ENCODE data around the gene LYRM1. TPM values are rescaled to one million over a fixed set of nuclear protein-coding genes. Genes with fewer than 3 reads are reported as not detected.

LYRM1 gene
- total RNA-seq, 2 donors from 2014 or later, result 18.7 to 34.9 TPM

DNA sequence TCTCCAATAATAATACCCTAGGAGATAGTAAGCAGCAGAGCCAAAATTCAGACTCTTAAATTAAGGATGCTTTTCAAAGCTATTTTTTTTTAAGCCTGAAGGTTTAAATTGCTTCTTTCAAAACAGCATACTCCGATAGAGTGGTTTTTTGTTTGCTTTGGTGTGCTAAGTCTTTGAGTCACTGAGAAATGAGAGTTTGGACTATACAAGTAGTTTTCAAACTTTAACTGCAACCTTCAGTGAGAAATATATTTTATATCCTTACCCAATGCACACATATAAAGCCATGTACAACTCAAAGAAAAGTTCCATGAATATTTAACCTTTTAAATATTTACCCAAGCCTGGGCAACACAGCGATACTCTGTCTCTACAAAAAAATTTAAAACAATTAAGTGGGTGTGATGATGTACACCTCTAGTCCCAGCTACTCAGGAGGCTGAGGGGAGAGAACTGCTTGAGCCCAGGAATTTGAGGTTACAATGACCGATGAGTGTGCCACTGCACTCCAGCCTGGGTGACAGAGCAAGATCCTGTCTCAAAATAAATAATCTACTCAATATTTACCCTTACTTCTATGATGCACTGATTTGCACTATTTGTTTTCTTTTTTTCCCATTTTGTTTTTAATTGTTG, 19.6 kb upstream of the LYRM1 start:
- Histone ChIP-seq H3K27me3 (replicated peaks; ENCODE audit: insufficient read depth) (no peaks in the 10 kb centered on the region), H3K27ac (peak overlapping the region; percentile 75 to 85), H3K4me1 (ENCODE audit: control insufficient read depth in 1 of 2, low read depth in 2 of 2) (peaks cover 51 to 72% of the 10 kb centered on the region in 2 donors), H3K4me3 (no peak overlapping the region), H3K9me3 (no peaks in the 10 kb centered on the region), H3K36me3 (no peaks in the 10 kb centered on the region)
- DNase-seq (ENCODE audit: low spot score) (no peak), ATAC-seq (ENCODE audit: insufficient number of reproducible peaks, low FRiP score, low read depth) (no peak)
- TF ChIP-seq, protein P1, sequence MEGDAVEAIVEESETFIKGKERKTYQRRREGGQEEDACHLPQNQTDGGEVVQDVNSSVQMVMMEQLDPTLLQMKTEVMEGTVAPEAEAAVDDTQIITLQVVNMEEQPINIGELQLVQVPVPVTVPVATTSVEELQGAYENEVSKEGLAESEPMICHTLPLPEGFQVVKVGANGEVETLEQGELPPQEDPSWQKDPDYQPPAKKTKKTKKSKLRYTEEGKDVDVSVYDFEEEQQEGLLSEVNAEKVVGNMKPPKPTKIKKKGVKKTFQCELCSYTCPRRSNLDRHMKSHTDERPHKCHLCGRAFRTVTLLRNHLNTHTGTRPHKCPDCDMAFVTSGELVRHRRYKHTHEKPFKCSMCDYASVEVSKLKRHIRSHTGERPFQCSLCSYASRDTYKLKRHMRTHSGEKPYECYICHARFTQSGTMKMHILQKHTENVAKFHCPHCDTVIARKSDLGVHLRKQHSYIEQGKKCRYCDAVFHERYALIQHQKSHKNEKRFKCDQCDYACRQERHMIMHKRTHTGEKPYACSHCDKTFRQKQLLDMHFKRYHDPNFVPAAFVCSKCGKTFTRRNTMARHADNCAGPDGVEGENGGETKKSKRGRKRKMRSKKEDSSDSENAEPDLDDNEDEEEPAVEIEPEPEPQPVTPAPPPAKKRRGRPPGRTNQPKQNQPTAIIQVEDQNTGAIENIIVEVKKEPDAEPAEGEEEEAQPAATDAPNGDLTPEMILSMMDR (IDR thresholded peaks at IDR 0.05), result no peak

DNA sequence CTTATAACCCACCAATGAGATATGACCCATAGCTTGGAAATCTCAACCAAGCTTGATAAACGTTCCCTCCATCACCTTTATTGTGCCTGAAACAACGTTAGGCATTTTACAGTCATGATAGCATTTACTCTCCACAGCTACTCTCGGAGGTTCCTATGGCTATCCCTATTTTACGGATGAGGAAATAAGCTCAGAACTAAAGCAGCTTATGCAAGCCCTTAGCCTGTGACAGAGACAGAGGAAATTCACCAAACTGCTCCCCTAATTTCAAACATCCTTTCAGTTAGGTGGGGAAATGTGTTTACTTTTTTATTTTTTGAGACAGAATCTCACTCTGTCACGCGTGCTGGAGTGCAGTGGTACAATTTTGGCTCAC, 19.1 kb upstream of the LYRM1 start:
- TF ChIP-seq, protein P1 (IDR thresholded peaks at IDR 0.05), result no peak
- H3K9me3 ChIP-seq, result no peaks in the 10 kb centered on the region
- H3K27me3 ChIP-seq (replicated peaks; ENCODE audit: insufficient read depth), result no peaks in the 10 kb centered on the region
- no peak overlapping the region for H3K4me3 ChIP-seq
- H3K36me3 ChIP-seq, result no peaks in the 10 kb centered on the region
- peak overlapping the region; percentile 75 to 85 for H3K27ac ChIP-seq
- DNase-seq (ENCODE audit: low spot score) (no peak), ATAC-seq (ENCODE audit: insufficient number of reproducible peaks, low FRiP score, low read depth) (no peak)
- H3K4me1 ChIP-seq (ENCODE audit: control insufficient read depth in 1 of 2, low read depth in 2 of 2), result peaks cover 51 to 77% of the 10 kb centered on the region in 2 donors

DNA sequence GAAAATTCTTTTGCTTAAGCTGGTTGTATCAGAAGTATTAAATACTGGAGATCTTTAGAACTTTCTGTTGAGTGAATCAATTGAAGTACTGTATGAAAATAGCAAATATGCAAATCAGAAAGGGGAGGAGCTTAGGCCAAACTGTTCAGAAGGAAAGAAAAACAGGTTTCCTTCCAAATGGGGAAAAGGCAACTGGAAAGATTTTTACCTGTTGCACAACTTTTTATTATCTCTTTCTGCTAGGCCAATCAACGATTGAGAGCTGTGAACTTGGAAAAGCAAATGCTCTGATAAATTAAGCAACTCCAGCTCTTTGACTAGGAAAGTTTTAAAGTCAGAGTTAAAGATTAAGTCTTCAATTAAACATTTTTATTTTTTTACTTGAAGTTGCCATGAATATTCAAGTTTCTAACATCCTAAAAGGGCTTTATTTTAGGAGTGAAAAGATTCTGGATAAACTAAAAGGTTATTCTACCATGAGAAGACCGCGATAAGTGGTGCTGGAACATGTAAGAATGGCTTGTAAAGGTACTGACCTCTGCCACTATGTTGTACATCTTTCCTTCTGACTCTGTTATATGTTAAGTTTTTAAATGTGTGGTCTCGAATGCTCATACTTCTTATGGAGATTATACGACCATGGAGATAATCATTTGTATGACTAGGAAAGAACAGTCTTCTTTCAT, 16.9 kb upstream of the LYRM1 start:
- DNase-seq (ENCODE audit: low spot score) (no peak), ATAC-seq (ENCODE audit: insufficient number of reproducible peaks, low FRiP score, low read depth) (no peak)
- no peaks in the 10 kb centered on the region for H3K27me3 ChIP-seq (replicated peaks; ENCODE audit: insufficient read depth)

DNA sequence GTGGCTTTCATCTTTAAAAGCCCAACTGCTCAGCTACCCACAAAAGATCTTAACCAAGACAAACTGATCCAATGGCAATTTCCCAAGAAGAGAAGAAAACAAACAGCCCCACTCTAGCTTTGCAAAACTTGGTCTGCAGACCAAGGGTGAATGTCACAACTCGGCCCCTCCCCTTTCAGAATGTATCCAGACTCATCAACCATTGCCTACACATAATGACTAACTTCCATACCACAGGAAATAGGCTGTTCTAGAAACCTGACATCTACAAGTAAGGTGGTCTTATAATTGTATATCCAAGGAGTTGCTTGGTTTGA, 16.4 kb upstream of the LYRM1 start:
- ATAC-seq (ENCODE audit: insufficient number of reproducible peaks, low FRiP score, low read depth) (no peak), DNase-seq (ENCODE audit: low spot score) (no peak)
- Histone ChIP-seq H3K27me3 (replicated peaks; ENCODE audit: insufficient read depth) (no peaks in the 10 kb centered on the region), H3K27ac (no peak overlapping the region), H3K4me3 (no peak overlapping the region), H3K36me3 (no peaks in the 10 kb centered on the region), H3K9me3 (no peaks in the 10 kb centered on the region), H3K4me1 (ENCODE audit: control insufficient read depth in 1 of 2, low read depth in 2 of 2) (peaks cover 34 to 59% of the 10 kb centered on the region in 2 donors)
- TF ChIP-seq, protein P1 (IDR thresholded peaks at IDR 0.05), result no peak

More for the DNA sequence above, 16.9 kb upstream of the LYRM1 start:
- no peak overlapping the region for H3K4me3 ChIP-seq
- peaks cover 39 to 64% of the 10 kb centered on the region in 2 donors for H3K4me1 ChIP-seq (ENCODE audit: control insufficient read depth in 1 of 2, low read depth in 2 of 2)
- TF ChIP-seq, protein P1 (IDR thresholded peaks at IDR 0.05), result no peak
- no peaks in the 10 kb centered on the region for H3K9me3 ChIP-seq
- no peaks in the 10 kb centered on the region for H3K36me3 ChIP-seq
- H3K27ac ChIP-seq, result no peak overlapping the region

DNA sequence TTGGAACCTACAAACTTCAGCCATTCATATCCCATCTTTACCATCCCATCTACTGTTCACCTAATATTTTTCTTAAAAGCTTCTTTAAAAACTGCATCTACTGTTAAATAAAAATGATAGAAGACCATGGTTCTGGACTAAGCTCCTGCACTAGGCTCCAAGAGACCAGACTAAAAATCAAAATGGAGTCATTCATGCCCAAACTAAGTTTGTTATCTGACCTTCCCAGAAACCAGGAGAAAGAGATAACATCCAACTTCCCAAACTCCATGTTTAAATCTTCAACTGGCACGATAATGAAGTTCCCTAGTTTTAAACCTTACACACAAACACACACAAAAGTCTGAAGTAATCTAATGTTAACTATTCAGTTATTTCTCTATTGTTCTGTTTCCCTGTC, 14.3 kb upstream of the LYRM1 start:
- Histone ChIP-seq H3K9me3 (no peaks in the 10 kb centered on the region), H3K27ac (no peak overlapping the region), H3K27me3 (replicated peaks; ENCODE audit: insufficient read depth) (no peaks in the 10 kb centered on the region), H3K4me1 (ENCODE audit: control insufficient read depth in 1 of 2, low read depth in 2 of 2) (peaks cover 14 to 47% of the 10 kb centered on the region in 2 donors), H3K4me3 (no peak overlapping the region), H3K36me3 (no peaks in the 10 kb centered on the region)
- TF ChIP-seq, protein P1 (IDR thresholded peaks at IDR 0.05), result no peak
- DNase-seq (ENCODE audit: low spot score) (no peak), ATAC-seq (ENCODE audit: insufficient number of reproducible peaks, low FRiP score, low read depth) (no peak)

Data from thoracic aorta (tissue), 2 donors.